Stimulated activated CD4-positive, alpha-beta T cell treated with anti-CD3 and anti-CD28 coated beads, Interleukin-2, amount 100 ng/mL, for 24 hours (primary cell): ENCODE measurements around the gene UBR4.

Source experiments
- DNase-seq, 2 donors: peaks; one replicate each; pipeline ENCODE4 v3.0.0-alpha.2; 2020

The UBR4 gene

DNA sequence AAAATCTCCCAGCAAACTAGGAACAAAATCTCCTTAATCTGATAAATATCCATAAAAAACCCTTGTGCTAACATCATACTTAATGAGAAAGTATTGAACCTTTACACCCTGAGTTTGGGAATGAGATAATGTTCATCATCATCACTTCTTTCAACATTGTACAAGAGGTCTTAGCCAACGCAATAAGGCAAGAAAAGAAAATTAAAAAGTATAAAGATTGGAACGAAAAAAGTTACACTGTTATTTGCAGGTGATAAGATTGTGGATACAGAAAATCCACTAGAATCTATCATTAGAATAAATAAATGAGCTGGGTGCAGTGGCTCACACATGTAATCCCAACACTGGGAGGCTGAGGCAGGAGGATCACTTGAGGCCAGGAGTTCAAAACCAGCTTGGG, 76.7 kb downstream of the UBR4 start:
- DNase-seq: no peak

DNA sequence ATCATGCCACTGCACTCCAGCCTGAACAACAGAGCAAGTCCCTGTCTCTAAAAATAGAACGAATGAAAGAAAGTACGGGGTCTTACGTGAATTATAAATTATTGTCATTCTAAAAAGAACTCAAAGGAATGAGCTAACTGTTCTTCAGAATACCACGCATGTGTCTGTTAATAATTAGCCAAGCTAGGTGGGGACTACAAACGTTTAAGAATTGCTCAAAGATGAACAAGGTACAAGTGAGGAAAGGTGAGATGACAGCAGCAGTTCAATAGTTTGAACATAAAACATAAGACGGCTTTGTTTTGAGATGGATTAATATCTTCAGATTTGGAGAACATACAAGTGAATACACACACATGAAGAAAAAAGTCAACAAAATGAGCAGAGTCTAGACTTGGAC, 79.6 kb downstream of the UBR4 start:
- no peak for DNase-seq

DNA sequence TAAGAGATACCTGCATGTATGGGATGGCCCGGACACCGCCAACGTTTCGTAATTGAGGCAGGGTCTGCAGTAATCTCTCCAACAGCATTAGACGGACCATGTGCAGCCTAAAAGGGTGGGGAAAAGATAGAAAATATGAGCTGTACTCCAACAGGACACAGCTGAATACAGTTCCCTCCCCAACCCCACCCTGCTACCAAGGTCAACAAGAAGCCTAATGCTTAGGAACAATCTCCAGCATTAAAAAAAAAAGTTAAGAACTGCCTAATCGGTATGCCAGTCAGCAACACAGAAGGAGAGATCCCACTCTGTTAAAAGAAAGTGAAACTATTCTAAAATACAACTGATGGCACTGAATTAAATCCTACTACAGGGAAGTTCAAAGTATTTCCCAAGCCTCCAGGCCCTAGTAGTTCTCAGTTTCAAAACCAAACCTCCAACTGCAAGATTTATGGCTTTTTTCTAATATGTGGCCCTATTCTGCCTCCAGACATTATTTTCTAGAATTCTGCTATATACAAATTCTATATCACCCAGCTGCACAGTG, 81.0 kb downstream of the UBR4 start:
- no peak for DNase-seq

DNA sequence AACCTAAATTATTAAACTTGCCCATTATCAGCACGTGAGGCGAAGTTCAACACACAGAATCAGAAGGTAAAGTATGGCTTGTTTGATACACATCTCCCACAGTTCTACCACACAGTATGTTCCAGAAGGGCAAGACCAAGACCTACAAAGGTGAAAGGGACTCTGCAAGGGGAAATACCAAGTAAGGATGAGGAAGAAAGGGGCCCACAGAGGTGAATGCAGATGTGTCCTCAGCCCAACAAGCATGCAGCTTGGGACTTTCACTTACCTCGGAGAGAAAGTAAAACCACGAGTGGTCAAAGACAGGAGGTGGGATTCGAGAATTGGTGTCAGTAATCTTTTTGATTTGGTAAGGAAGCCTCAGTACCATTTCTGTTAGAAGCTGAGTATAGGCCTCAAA, 85.8 kb downstream of the UBR4 start:
- peak in 1 of 2 donors; percentile 10 for DNase-seq

DNA sequence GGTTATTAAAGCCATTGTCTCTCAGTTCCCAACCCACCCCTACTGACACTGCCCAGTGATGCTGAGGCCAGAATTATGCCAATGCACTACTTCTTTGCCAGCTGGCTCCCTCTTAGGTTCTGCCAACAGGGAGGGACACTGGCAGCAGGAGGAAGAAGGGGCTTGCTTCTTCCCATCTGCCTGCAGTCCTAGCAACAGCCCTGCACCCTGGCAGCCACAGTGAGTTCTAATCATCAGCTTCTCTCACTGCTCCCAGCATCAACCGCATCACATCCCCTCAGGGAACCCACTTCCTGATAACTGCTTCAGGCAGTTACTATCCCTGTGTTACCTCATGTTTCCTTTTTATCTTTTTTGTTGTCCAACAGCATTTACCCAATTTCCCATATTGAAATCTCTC, 86.2 kb downstream of the UBR4 start:
- DNase-seq: peak in 1 of 2 donors; percentile 31

DNA sequence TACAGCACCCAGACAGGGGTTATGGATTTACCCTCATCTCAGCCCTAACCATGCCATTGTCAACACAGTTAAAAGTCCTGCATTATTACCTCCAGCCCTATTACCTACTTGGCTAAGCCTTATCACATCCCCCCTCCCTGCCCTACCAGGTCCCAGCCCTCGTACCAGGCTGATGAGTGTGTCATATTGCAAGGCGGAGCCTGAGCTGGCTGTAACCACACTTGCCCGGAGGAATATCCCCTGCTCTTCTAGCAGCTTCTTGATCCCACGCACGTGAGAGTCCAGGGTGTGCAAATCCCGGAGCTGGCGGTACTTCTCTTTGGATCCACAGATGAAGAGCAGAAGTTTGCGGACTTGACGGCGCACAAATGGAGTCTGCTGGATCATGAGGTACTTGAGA, 87.4 kb downstream of the UBR4 start:
- DNase-seq: no peak

DNA sequence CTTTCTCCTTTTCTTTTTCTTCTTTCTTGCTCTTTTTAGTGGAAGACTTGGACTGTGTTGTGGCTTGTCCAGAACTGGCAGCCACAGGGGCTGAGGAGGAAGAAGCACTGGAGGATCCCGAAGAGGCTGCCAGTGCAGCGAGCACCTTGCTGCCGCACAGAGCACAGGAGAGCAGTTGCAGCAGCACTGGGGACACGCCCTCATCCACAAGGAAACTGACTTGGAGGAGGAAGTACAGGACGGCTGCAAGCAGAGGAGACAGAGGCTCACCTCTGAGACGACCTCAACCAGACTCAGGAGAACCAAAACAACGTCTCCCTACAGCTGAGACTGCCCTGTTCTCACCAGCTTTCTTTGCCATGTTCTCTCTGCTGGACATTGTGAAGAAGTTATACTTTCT, 88.9 kb downstream of the UBR4 start:
- no peak for DNase-seq

DNA sequence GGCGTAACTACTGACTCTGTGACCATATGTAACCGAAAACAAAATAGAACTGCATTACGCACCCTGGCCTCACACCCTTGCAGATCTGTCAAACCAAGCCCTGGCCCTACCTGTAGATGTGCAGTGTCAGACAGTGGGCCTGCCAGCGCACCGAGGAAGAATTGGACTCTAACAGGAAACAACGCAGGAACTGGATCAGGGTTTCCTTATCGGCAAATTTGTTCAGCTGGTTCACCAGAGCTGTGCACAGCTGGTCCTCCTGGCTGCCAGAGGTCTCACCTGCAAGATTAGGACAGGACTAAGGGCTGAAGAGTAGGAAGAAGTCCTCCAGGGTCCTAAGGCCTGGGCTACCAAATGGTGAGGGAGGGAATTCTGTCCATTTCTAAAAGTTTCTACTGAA, 90.0 kb downstream of the UBR4 start:
- DNase-seq: no peak

DNA sequence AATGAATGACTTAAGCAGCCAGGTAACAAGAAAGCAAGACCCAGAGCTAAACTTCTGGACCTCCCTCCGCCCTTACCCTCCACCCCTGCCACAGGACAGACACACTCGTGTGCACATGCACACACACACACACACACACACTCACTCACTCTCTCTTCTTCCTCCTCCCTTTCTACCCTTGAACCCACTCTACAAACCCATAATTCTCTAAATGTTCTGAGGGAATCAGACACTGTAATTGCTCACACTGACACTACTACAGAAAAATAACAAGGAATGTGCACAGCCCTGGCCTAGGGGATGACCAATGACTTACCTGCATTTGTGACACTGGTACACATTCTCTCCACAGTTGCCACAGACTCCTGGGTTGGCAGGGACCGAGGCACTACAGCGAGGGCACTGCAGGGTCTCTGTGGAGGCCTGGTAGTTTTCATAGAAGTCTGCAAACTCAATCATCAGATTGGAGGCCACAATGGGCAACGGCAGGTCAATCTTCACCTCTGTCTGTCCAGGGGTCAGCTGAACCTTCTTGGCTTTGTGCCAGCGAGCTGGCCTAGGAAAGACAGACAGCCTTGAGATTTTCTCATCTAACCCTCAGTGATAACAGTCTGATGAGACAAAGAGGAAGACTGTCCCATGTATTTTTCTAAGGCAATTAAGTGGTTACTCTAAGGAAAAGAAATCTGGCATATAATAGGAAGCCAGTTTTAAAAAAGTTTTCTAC, 94.8 kb downstream of the UBR4 start:
- no peak for DNase-seq

DNA sequence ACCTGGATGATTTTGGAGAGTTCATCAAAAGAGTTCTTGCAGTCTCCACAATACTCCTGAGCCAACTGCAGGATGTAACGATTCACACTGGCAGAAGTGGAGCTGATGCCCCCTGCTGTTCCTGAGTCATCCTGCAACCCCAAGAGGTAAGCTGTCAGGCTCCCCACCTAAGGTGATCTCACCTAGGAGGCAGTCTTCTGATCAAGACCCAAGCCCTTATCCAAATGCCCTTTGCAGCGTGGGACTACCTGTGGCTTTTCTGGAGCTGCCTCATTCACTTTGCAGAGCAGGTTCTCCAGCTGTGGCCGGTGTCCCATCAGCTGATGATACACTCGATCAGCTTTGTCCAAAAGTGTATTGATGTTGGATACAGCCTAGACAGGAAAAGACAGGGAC, 96.4 kb downstream of the UBR4 start:
- peak; percentile 32 to 44 for DNase-seq

DNA sequence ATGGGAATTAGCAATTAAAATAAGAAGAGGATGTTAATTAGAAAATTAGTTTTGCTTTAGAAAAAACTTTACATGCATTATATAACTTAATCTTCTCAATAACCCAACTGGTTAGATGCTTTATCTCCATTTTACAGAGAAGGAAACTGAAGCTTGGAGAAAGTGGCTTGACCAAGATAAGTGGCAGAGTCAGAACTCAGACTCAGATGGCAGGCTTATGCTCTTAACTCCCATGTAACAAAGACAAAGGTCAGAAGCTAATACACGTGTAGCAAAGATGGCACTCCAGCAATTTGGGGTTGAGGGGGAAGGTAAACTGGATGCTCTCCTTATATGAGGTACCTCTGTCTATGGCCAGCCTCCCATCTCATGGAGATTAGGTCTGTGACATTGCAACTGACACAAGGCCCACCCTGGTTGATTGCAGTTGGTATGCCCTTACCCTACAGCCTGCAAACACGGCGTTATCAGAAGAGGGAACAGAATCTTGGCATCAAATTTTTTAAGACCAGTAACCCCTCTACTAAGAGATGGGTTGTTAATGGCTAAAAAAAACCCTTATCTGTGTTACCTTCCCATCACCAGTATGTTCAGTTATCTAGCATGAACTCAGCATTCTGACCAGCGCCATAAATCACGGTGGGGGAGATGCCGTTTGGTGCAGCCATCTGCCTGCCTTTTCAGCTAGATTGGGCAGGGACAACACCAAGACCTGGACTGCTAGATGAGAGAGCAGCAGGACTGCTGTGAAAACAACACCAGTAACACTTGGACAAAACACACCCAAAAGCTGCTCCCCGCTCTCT, 97.0 kb downstream of the UBR4 start:
- DNase-seq: no peak

DNA sequence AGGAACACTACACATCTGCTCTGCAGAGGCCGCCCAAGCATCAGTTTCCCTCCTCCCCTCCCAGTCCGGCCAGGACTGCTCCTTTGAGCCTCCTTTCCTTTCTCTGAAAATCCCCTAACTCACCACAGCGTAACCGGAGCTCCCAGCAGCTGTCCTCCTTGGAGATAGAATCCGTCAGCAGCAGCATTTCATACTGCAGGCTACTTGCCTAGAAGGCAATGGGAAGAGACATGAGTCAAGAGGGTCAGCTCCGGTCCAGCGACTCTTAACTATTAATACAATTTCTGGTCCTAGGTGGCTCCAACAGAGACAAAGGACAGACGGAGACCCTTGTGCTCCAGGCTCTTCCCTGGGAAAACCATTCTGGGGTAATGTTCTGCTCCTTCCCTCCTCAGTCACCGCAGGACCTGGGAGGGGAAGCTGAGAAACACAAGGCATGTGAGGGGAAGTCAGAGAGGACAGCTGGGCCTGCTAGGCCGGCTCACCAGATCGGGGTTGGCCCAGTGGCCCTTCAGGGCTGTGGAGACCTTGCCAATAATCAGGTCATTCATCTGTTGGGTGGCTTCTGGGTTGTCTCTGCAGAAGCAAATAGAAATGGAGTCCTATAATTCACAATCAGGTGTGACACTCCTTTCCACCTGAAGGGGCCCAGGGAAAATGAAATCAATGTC, 99.7 kb downstream of the UBR4 start:
- no peak for DNase-seq

DNA sequence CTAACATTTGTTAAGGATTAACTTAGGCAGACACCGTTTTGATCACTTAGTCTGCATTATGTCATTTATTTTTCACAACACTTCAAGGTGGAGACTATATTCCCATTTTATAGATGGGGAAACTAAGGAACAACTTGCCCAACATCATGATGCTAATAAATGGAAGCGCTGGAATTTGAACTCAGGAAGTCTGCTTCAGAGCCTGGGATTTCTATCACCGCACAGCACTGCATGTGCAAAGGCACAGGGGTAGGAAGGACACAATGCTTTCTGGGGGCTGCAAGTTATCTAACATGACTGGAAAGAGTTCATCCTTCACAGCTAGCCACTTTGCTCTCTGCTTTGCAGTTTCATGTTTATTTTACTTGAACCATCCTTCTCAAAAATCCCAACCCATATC, 100.5 kb downstream of the UBR4 start:
- no peak for DNase-seq

DNA sequence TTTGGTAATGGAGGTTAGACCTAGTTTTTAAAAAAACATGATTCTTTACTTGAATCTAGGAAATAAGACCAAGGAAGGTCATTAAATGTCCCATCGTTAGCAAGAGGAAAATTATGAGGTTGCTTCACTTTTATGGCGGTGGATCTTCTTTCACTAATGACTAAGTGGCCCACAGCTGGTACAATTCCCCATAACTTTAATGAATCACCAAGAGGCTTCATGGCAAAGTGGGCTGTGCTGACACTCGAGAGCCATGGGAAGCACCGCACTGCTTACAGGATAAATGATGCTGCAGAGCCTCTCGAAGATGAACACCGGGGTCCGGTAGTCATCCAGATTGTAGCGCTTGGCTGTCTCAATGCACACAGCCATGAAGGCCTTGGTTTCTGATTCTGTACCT, 108.8 kb downstream of the UBR4 start:
- DNase-seq: no peak

DNA sequence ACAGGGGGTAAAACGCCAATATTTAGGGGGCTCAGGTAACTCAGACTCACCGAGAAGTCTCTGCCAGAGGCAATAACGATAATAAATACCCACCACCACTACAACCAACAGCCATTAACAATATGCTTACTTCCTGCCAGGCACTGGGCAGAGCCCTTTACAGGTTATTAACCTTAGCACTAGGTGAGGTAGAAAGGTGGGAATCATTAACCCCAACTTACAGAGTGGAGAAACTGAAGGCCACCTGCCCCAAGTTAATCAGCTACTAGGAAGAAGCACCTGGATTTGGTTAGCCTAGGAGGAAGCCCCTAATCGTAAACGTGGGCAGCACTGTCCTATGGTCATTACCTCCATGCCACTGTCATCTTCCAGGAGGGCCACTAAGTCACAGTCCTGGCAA, 110.0 kb downstream of the UBR4 start:
- no peak for DNase-seq

DNA sequence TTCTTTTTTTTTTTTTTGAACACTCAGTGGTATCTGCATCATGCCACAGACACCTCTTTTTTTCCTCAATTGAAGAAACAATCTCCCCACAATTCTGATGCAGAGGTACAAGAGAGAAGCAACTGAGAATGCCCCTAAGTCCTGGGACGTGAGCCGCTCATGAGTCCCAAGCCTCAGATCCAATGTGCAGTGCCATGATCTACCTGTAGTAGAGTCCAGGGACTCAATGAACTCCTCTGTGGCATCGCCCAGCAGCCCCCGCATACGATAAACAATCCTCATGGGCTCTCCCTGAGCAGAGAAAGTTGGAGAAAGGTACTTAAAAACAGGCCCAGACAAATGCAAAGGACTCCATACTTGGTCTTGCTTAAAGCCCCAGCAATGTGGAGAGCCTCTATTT, 113.1 kb downstream of the UBR4 start:
- DNase-seq: no peak

DNA sequence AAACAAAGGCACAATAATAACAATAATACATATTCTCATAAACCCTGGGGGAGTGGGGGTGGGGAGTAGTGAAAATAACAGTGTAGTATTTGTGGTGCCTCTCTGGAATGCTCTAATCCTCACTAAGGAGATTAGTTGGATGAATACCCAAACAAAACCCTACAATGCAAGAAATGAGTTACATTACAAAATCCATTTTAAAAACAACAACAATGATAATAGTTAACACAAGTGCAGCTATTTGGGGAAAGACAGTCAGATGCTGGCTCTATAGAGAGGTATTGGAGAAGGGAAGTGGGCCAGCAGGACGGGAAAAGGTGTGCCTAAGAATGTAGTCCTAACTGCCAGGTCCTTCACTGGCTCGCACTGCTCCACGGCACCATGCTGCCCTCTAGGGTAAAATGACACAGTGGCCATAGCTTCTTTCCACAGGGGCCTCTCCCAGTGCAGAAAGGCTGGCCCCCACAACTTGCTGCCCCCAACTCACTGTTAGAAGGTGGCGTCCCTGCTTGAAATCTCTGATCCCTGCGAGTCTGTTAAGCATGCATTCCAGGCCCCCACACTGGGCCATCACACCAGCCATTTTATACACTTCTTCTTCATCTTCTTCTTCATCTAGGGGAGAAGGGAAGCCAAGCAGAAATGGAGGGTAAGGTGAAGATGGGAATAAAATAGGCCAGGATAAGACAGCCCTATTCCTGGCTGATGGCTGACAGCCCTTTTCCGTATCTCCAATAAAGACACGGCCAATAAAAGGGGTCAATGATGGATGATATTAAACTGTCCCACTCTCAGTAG, 113.8 kb downstream of the UBR4 start:
- DNase-seq: no peak

DNA sequence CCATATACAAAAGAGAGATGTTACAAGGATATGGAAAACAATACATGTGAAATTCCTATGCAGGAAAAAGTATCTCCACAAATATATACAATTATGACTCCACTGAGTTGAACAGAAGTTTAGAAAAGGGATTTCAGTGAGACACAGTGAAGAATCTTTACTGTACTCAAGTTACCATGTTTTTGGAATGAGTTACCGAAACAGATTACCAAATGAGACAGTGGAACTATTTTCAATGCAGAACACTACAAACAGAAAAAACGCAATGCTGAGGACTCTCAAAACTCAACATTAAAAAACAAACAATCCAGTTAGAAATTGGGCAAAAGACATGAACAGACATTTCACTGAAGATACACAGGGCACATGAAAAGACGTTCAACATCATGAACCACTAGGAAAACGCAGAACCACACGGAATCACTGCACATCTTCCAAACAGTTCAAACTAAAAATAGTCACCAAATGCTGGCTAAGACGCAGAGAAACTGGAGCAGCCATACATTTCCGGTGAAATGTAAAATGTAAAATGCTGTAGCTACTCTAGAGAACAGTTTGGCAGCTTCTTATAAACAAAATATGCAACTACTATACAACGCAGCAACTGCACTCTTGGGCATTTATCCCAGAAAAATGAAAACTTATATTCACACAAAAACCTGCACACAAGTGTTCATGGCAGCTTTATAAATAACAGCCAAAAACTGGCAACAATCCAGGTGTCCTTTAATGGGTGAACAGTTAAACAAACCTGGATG, 118.7 kb downstream of the UBR4 start:
- DNase-seq: no peak

DNA sequence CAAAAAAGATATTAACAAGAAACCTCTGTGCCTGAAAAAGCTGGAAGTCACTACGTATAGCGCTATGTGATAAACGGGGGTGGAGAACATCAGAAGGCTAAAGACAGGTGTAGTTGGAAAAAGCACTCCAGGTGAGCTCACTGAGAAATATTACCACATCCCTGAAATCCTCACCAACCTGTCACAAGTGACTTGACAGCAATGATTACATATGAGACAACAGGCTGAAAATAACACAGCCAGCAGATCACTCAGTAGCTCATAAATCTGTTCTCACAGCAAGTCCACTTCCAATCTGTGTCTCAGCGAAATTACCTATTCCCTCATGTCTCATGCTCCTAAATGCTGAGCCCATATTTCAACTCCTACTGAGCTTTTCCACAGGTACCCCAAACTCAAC, 120.5 kb downstream of the UBR4 start:
- DNase-seq: no peak

DNA sequence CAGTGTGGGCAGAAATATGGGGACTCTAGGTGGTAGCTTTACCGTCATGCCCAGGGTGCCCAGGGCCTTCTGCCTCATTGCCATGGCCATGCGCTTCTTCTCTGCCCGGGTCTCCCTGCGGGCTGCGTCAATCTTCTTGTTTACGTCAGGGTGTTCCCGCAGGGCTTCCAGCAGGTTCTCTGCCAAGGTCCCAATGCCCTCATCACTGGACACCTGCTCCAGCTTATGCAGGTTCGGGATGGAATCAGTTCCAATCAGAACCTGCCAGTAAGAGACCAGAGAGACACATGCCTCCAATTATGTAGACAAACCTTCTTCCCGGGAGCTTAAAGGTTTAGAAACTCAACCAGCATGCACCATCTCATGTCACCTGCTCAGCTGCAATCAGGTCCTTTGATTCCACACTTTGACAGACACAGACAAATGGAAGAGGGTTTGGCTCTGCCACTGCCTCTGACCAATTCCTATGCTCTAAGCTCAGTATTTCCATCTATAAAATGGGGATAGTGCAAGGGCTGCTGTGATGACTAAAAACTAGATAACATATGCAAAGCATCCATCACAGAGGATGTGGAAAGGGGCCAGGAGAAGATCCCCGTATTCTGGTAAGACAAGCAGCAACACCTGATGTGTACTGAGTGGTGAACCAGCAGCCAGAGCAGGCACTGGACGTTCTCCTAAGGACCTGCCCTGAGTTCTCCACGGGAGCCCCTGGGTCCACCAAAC, 121.2 kb downstream of the UBR4 start:
- DNase-seq: no peak
